Loucy (cell line): Measurements from ENCODE around the gene CACNB2.

Experiments used
- H2AFZ ChIP-seq: fragments of 200-600 bp; sonication (generic); 2 replicates; pipeline ENCODE4 v1.6.0; 2016; ENCODE audit warnings: antibody characterized with exemption, mild to moderate bottlenecking, low read length, moderate library complexity
- H3F3A ChIP-seq: fragments of 200-600 bp; 2 replicates; pipeline ENCODE4 v1.6.0; 2016; ENCODE audit warnings: antibody characterized with exemption, low read depth, mild to moderate bottlenecking
- H3K27me3 ChIP-seq: fragments of 200-600 bp; sonication (generic); 2 replicates; pipeline ENCODE4 v1.6.1; 2014; ENCODE audit warnings: low read length, mild to moderate bottlenecking; ENCODE audit not compliant: insufficient read depth, poor library complexity, severe bottlenecking
- H3K36me3 ChIP-seq: fragments of 200-600 bp; sonication (generic); 2 replicates; pipeline ENCODE4 v1.6.1; 2016; ENCODE audit warnings: low read length; ENCODE audit not compliant: insufficient read depth
- H3K4me1 ChIP-seq: fragments of 200-600 bp; sonication (generic); 2 replicates; pipeline ENCODE4 v1.5.1; 2014; ENCODE audit warnings: low read length, mild to moderate bottlenecking; ENCODE audit not compliant: insufficient read depth, poor library complexity, severe bottlenecking
- H3K4me2 ChIP-seq: fragments of 200-600 bp; sonication (generic); 2 replicates; pipeline ENCODE4 v1.6.0; 2014; ENCODE audit warnings: antibody characterized with exemption, low read length, low read depth, mild to moderate bottlenecking; ENCODE audit not compliant: poor library complexity, severe bottlenecking
- H3K4me3 ChIP-seq: fragments of 200-600 bp; sonication (generic); 2 replicates; pipeline ENCODE4 v1.5.1; 2014; ENCODE audit warnings: low read length, mild to moderate bottlenecking, mixed read lengths; ENCODE audit not compliant: poor library complexity, severe bottlenecking
- H3K79me2 ChIP-seq: fragments of 200-600 bp; sonication (generic); 2 replicates; pipeline ENCODE4 v1.6.1; 2014; ENCODE audit warnings: low read length; ENCODE audit not compliant: insufficient read depth
- H3K9ac ChIP-seq: fragments of 200-600 bp; sonication (generic); 2 replicates; pipeline ENCODE4 v1.6.0; 2014; ENCODE audit warnings: mild to moderate bottlenecking, low read depth, low read length, moderate library complexity; ENCODE audit not compliant: poor library complexity, severe bottlenecking
- H3K9me2 ChIP-seq: fragments of 200-600 bp; sonication (generic); replicated peaks from 2 replicates; pipeline ENCODE4 v1.6.1; 2016; ENCODE audit warnings: low read depth, low read length, mixed read lengths
- H3K9me3 ChIP-seq: fragments of 200-600 bp; sonication (generic); 2 replicates; pipeline ENCODE4 v1.6.1; 2014; ENCODE audit warnings: mild to moderate bottlenecking, antibody characterized with exemption, low read length, low read depth; ENCODE audit not compliant: insufficient read depth
- H4K20me1 ChIP-seq: fragments of 200-600 bp; sonication (generic); 2 replicates; pipeline ENCODE4 v1.6.0; 2014; ENCODE audit warnings: antibody characterized with exemption, low read length, mild to moderate bottlenecking; ENCODE audit not compliant: insufficient read depth, poor library complexity, severe bottlenecking
- EZH2phosphoT487 ChIP-seq: fragments of 200-600 bp; IDR thresholded peaks from 2 replicates; pipeline ENCODE4 v1.6.1; 2018; ENCODE audit warnings: antibody characterized with exemption, mild to moderate bottlenecking, moderate library complexity, borderline replicate concordance
- TF ChIP-seq, protein P1 (sequence below): fragments of 200-600 bp; sonication (generic); conservative IDR thresholded peaks from 2 replicates; pipeline ENCODE4 v1.5.1; 2014; ENCODE audit warnings: mild to moderate bottlenecking, antibody characterized with exemption, low read length

CACNB2 gene

DNA sequence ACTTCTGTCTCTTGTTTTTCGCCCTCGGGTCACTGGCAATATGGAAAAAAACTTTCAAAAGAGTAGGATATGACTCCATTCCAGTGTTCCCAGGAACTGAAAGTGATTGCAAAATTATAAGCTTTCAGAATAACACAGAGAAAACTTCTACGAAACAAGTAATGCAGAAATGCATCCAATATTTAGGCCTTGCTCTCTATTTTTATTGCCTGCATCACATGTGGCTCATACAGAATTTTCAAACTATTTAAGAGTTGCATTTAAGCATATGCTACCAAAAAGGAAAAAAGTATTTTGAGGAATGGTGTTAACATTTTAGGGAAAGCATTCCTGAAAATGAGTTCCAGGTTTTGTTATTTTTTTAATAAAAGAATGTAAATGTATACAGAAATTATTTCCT, 228.0 kb downstream of the CACNB2 start:
- no peaks in the 10 kb centered on the region for H3K9me2 ChIP-seq
- H4K20me1 ChIP-seq = no peaks in the 10 kb centered on the region
- no peaks in the 10 kb centered on the region for H3K36me3 ChIP-seq
- H3K4me1 ChIP-seq = peaks cover 10% of the 10 kb centered on the region
- no peak overlapping the region for H3K9ac ChIP-seq
- H2AFZ ChIP-seq = no peak overlapping the region
- no peaks in the 10 kb centered on the region for H3K9me3 ChIP-seq
- H3K27me3 ChIP-seq = no peaks in the 10 kb centered on the region
- no peak overlapping the region for H3K4me3 ChIP-seq
- H3K4me2 ChIP-seq = no peak overlapping the region
- no peaks in the 10 kb centered on the region for H3K79me2 ChIP-seq
- no peaks in the 10 kb centered on the region for H3F3A ChIP-seq
- TF ChIP-seq EZH2phosphoT487 = no peak
- TF ChIP-seq, protein P1, sequence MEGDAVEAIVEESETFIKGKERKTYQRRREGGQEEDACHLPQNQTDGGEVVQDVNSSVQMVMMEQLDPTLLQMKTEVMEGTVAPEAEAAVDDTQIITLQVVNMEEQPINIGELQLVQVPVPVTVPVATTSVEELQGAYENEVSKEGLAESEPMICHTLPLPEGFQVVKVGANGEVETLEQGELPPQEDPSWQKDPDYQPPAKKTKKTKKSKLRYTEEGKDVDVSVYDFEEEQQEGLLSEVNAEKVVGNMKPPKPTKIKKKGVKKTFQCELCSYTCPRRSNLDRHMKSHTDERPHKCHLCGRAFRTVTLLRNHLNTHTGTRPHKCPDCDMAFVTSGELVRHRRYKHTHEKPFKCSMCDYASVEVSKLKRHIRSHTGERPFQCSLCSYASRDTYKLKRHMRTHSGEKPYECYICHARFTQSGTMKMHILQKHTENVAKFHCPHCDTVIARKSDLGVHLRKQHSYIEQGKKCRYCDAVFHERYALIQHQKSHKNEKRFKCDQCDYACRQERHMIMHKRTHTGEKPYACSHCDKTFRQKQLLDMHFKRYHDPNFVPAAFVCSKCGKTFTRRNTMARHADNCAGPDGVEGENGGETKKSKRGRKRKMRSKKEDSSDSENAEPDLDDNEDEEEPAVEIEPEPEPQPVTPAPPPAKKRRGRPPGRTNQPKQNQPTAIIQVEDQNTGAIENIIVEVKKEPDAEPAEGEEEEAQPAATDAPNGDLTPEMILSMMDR = no peak

DNA sequence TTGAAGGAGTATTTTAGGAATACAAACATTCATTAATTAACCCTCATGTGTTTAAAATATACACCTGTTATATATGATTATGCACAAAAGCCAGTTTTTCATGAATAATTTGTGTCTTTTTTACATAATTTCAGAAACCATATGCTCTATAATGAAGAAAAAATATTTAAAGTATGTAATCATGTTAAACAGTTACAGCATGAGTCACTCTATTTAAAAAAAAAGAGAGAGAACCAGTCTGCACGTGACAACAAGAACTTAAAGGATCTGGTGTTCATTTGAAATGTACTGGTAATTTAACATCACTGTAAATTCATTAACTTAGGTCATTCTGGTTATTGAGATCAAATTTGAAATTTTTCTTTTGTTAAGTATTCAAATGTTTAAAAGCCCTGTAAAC, 228.5 kb downstream of the CACNB2 start:
- no peaks in the 10 kb centered on the region for H3K36me3 ChIP-seq
- H3K9ac ChIP-seq = no peak overlapping the region
- TF ChIP-seq, protein P1 = no peak
- no peak for TF ChIP-seq EZH2phosphoT487
- no peaks in the 10 kb centered on the region for H3K27me3 ChIP-seq
- H3K4me3 ChIP-seq = no peak overlapping the region
- H4K20me1 ChIP-seq = no peaks in the 10 kb centered on the region
- no peak overlapping the region for H2AFZ ChIP-seq
- no peaks in the 10 kb centered on the region for H3F3A ChIP-seq
- peaks cover 10% of the 10 kb centered on the region for H3K4me1 ChIP-seq
- H3K9me2 ChIP-seq = no peaks in the 10 kb centered on the region
- H3K4me2 ChIP-seq = no peak overlapping the region
- no peaks in the 10 kb centered on the region for H3K79me2 ChIP-seq
- no peaks in the 10 kb centered on the region for H3K9me3 ChIP-seq

DNA sequence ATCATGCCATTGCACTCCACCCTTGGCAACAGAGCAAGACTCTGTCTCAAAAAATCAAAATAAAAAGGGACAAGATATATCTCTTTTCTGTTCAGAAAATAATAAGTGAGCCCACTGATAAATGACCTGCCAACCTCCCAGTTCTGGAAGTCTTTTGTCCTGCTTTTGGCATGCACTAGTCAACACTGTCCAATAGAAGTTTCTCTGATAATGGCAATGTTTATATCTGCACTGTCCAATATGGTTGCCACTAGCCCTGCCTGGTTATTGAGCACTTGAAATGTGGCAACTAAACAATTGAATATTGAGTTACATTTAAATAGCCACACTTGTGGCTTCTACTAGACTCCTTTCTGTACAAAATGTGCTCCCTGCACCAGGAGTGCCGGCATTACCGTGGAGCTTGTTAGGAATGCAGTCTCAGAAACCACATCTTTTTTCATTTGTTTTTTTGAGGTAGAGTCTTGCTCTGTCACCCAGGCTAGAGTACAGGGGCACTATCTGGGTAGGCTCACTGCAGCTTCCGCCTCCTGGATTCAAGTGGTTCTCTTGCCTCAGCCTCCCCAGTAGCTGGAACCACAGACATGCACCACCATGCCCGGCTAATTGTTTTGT, 229.7 kb downstream of the CACNB2 start:
- Histone ChIP-seq H3K9me3 (no peaks in the 10 kb centered on the region), H3K4me1 (peaks cover 5% of the 10 kb centered on the region), H3K4me3 (no peak overlapping the region), H4K20me1 (no peaks in the 10 kb centered on the region), H3K9me2 (no peaks in the 10 kb centered on the region), H3K27me3 (no peaks in the 10 kb centered on the region), H3K4me2 (no peak overlapping the region), H3K36me3 (no peaks in the 10 kb centered on the region), H3K9ac (no peak overlapping the region), H3F3A (no peaks in the 10 kb centered on the region), H2AFZ (no peak overlapping the region), H3K79me2 (no peaks in the 10 kb centered on the region)
- TF ChIP-seq EZH2phosphoT487 = no peak

DNA sequence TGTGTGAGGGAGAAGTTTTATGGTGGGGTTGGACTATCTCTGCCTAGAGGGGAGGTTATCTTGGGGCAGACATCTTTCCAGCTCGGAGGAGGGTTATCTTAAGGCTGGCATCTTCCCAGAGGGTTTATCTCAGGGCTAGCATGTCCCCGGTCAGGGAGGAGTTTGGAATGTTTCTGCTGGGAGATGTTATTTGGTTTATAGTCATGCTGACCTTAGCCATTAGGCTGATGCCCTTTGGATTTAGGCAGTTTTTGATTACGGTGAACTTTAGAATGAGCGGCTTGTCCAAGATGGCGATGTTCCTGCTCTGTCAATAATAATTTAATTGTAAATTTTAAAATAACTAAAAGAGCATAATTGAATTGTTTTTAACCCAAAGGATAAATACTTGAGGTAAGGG, 236.4 kb downstream of the CACNB2 start:
- Histone ChIP-seq H2AFZ (no peak overlapping the region), H3K9me3 (no peaks in the 10 kb centered on the region), H4K20me1 (no peaks in the 10 kb centered on the region), H3K36me3 (no peaks in the 10 kb centered on the region), H3K4me3 (no peak overlapping the region), H3F3A (no peaks in the 10 kb centered on the region), H3K9me2 (no peaks in the 10 kb centered on the region), H3K27me3 (no peaks in the 10 kb centered on the region), H3K4me1 (no peaks in the 10 kb centered on the region), H3K4me2 (no peak overlapping the region), H3K9ac (no peak overlapping the region), H3K79me2 (no peaks in the 10 kb centered on the region)
- no peak for TF ChIP-seq EZH2phosphoT487
- TF ChIP-seq, protein P1 = no peak
